GM21529 (cell line): Measurements from ENCODE around the gene RGS6.

ENCODE experiments used
- ATAC-seq: cut with Tn5 transposase; IDR thresholded peaks from one replicate; pipeline ENCODE4 v1.9.1; 2021; ENCODE audit not compliant: unreplicated experiment

RGS6 gene

GRCh38 chr14:72305561-72305960 is 373.3 kb downstream of the RGS6 start:
- ATAC-seq = no peak

GRCh38 chr14:72308967-72309485 is 376.8 kb downstream of the RGS6 start:
- ATAC-seq = no peak

- ATAC-seq = no peak
Observed at GRCh38 chr14:72311116-72311515, 378.9 kb downstream of the RGS6 start.

GRCh38 chr14:72311516-72311915 is 379.3 kb downstream of the RGS6 start:
- ATAC-seq = no peak

- no peak for ATAC-seq
Observed at GRCh38 chr14:72314808-72315435, 382.7 kb downstream of the RGS6 start.

GRCh38 chr14:72315714-72316113 is 383.5 kb downstream of the RGS6 start:
- ATAC-seq = no peak

GRCh38 chr14:72318648-72319047 is 386.4 kb downstream of the RGS6 start:
- no peak for ATAC-seq

GRCh38 chr14:72332046-72332445 is 399.8 kb downstream of the RGS6 start:
- no peak for ATAC-seq

GRCh38 chr14:72332871-72333270 is 400.6 kb downstream of the RGS6 start:
- no peak for ATAC-seq

GRCh38 chr14:72333357-72333756 is 401.1 kb downstream of the RGS6 start:
- no peak for ATAC-seq

GRCh38 chr14:72336311-72336980 is 404.2 kb downstream of the RGS6 start:
- no peak for ATAC-seq

- no peak for ATAC-seq
Observed at GRCh38 chr14:72341237-72341636, 409.0 kb downstream of the RGS6 start.

GRCh38 chr14:72341686-72342085 is 409.5 kb downstream of the RGS6 start:
- no peak for ATAC-seq

GRCh38 chr14:72347118-72347517 is 414.9 kb downstream of the RGS6 start:
- ATAC-seq = no peak

GRCh38 chr14:72350215-72350614 is 418.0 kb downstream of the RGS6 start:
- no peak for ATAC-seq

- no peak for ATAC-seq
Observed at GRCh38 chr14:72352012-72352411, 419.8 kb downstream of the RGS6 start.

GRCh38 chr14:72366619-72367018 is 434.4 kb downstream of the RGS6 start:
- no peak for ATAC-seq

GRCh38 chr14:72369106-72369505 is 436.9 kb downstream of the RGS6 start:
- no peak for ATAC-seq

GRCh38 chr14:72377016-72377415 is 444.8 kb downstream of the RGS6 start:
- ATAC-seq = no peak

- no peak for ATAC-seq
Observed at GRCh38 chr14:72380456-72380855, 448.2 kb downstream of the RGS6 start.

GRCh38 chr14:72383865-72384264 is 451.6 kb downstream of the RGS6 start:
- no peak for ATAC-seq

GRCh38 chr14:72387726-72388125 is 455.5 kb downstream of the RGS6 start:
- ATAC-seq = no peak

- no peak for ATAC-seq
Observed at GRCh38 chr14:72389200-72389599, 457.0 kb downstream of the RGS6 start.
